Spleen (tissue), 7 donors: Measurements from ENCODE around the gene RNF11.

ENCODE experiments used
- CTCF ChIP-seq, 11 experiments: fragments of 200-600 bp in 7 of 11; fragments of 450-650 bp in 4 of 11; sonication (generic) in 4 of 11; IDR thresholded peaks in 8 of 11; conservative IDR thresholded peaks in 3 of 11; 1 replicate in 7 of 11; 2 replicates in 4 of 11; pipeline versions ENCODE4 v1.4.0 to v1.8.0; 2016 to 2021; ENCODE audit warnings: antibody characterized with exemption in 11 of 11, inconsistent platforms in 4 of 11, mild to moderate bottlenecking in 1 of 11
- POLR2A ChIP-seq, 3 donors: fragments of 450-650 bp; IDR thresholded peaks; one replicate each; pipeline ENCODE4 v1.5.1; 2017; ENCODE audit warnings: antibody characterized with exemption in 3 of 3, mild to moderate bottlenecking in 1 of 3
- donor health status: DM: no; HTN: no; CAD: no; lungs with moderate emphysema.
- donor health status: DM: no; HTN: no; CAD: no.
- donor health status: DM: no; HTN: no; CAD: no.

DNA sequence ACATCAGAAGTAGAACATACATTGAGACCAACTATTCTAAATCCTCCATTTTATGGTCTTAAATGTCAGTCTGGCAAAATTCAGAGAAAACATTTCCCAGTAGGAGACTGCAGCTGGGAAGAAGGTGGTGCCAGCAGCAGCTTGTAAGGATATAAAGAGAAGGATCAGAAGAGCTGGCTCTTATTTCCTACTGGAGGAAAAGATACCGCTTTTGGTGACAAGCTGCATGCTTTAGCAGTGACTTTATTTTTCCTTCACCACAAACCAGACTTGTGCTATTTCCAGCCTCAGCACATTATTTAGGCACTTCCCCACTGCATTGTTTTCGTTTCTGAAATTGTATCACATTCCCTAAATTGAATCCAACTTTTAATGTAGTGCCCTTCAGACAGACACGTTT is 28.4 kb downstream of the RNF11 start:
- TF ChIP-seq POLR2A (IDR thresholded peaks at IDR 0.05) = no peak
- TF ChIP-seq CTCF (IDR thresholded peaks at IDR 0.05 in 8 of 11, conservative IDR thresholded peaks at IDR 0.05 in 3 of 11) = no peak
